GM19035 (cell line): ENCODE measurements around the gene TADA2A.

Experiments
- ATAC-seq: cut with Tn5 transposase; IDR thresholded peaks from one replicate; pipeline ENCODE4 v1.9.1; 2021; ENCODE audit not compliant: unreplicated experiment

Gene TADA2A

GRCh38 chr17:37521821-37522220 is 115.1 kb downstream of the TADA2A start:
- ATAC-seq: no peak

- no peak for ATAC-seq
Measured at GRCh38 chr17:37523715-37524219, 117.1 kb downstream of the TADA2A start.

- ATAC-seq: no peak
Measured at GRCh38 chr17:37527249-37527851, 120.7 kb downstream of the TADA2A start.
